Measurements from ENCODE around the gene RNF215. TPM values are rescaled to one million over a fixed set of nuclear protein-coding genes. Genes with fewer than 3 reads are reported as not detected.

RNF215 gene
- total and polyA plus RNA-seq, 2 of the 13 experiments (the other 11 are each of a cell fraction or from before 2014, with no cell fraction given): 5.3 to 6.1 TPM

DNA sequence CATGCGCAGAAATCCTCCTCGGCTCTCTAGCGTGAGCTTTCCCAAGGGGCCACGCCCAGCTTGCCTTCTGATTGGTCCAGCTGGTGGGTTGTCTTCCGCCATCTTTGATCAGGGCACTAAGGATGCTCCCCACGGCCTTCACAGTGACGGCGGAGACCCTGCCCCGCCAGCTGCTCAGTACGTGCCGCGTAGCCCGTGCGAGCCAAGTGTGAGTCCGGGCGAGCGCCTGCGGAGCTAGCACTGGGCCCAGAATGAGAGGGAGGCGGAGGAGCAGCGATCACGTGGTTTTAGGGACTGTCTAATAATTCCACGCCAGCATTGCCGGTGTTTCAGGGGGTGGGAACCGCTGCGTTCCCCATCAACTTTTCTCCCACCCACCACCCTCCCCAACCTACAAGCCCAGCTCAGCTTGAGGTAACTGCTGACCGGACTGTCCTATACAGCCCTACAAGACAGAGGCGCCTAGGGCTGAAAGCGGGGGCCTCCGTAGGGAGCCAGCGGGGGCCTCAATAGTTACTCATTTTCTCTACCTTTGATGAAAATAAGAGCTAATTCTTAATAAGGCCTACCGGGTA, 36.8 kb upstream of the RNF215 start (continued):
- TF ChIP-seq HMGXB3 (CRISPR knock-in tag; IDR thresholded peaks at IDR 0.05; ENCODE audit: borderline replicate concordance) (peak; percentile 80; the same call in 1 of the 2 replicates), TAF1 (CRISPR knock-in tag; IDR thresholded peaks at IDR 0.05) (peak; percentile 88), SP1 (IDR thresholded peaks at IDR 0.05) (no peak), SP1 (CRISPR knock-in tag; IDR thresholded peaks at IDR 0.05) (peak; percentile 85; the same call in 1 of the 2 replicates), ZNF691 (CRISPR knock-in tag; IDR thresholded peaks at IDR 0.05; ENCODE audit: borderline replicate concordance, low read depth) (no peak; the same call in 1 of the 2 replicates), KLF16 (CRISPR knock-in tag; IDR thresholded peaks at IDR 0.05) (peak in 1 of 2 experiments; percentile 94; a peak in 2 of 4 replicates), ZNF576 (CRISPR knock-in tag; IDR thresholded peaks at IDR 0.05) (no peak), AHR (CRISPR knock-in tag; IDR thresholded peaks at IDR 0.05) (0 out of 2 replicates have a peak, but pooled peaks have one; percentile 20), KDM2A (CRISPR knock-in tag; IDR thresholded peaks at IDR 0.05; ENCODE audit: borderline replicate concordance, low read depth) (peak; percentile 98), MIXL1 (CRISPR knock-in tag; IDR thresholded peaks at IDR 0.05) (peak; percentile 73; the same call in 1 of the 2 replicates), GATAD2A (CRISPR knock-in tag; IDR thresholded peaks at IDR 0.05) (peak; percentile 58), ZMAT5 (CRISPR knock-in tag; IDR thresholded peaks at IDR 0.05; ENCODE audit: borderline replicate concordance, low read depth) (no peak), NR2F2 (IDR thresholded peaks at IDR 0.05; ENCODE audit: borderline replicate concordance, low read depth) (no peak), SMARCC2 (IDR thresholded peaks at IDR 0.05) (no peak), AGO1 (IDR thresholded peaks at IDR 0.05; ENCODE audit: low read depth, low read length, poor library complexity, severe bottlenecking) (peak; percentile 99), ZFP91 (CRISPR knock-in tag; IDR thresholded peaks at IDR 0.05; ENCODE audit: borderline replicate concordance) (peak; percentile 91), SKI (IDR thresholded peaks at IDR 0.05; ENCODE audit: partially characterized antibody) (peak; percentile 56), IRF2 (CRISPR knock-in tag; IDR thresholded peaks at IDR 0.05) (peak; percentile 94)
- TF ChIP-seq, protein P1, sequence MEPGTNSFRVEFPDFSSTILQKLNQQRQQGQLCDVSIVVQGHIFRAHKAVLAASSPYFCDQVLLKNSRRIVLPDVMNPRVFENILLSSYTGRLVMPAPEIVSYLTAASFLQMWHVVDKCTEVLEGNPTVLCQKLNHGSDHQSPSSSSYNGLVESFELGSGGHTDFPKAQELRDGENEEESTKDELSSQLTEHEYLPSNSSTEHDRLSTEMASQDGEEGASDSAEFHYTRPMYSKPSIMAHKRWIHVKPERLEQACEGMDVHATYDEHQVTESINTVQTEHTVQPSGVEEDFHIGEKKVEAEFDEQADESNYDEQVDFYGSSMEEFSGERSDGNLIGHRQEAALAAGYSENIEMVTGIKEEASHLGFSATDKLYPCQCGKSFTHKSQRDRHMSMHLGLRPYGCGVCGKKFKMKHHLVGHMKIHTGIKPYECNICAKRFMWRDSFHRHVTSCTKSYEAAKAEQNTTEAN (CRISPR knock-in tag; conservative IDR thresholded peaks at IDR 0.05): peak; percentile 46; the same call in 1 of the 2 replicates
- TF ChIP-seq, protein P2, sequence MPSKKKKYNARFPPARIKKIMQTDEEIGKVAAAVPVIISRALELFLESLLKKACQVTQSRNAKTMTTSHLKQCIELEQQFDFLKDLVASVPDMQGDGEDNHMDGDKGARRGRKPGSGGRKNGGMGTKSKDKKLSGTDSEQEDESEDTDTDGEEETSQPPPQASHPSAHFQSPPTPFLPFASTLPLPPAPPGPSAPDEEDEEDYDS (CRISPR knock-in tag; IDR thresholded peaks at IDR 0.05): 0 out of 2 replicates have a peak, but pooled peaks have one; percentile 50
